NCI-H2029 treated with DMSO at 0.1 percent for 48 hours (cell line): ENCODE results near the gene MPPED2.

Experiments used
- DNase-seq: peaks from one replicate; lab custom pipeline; 2025; lab: John Stamatoyannopoulos, UW

The MPPED2 gene

DNA sequence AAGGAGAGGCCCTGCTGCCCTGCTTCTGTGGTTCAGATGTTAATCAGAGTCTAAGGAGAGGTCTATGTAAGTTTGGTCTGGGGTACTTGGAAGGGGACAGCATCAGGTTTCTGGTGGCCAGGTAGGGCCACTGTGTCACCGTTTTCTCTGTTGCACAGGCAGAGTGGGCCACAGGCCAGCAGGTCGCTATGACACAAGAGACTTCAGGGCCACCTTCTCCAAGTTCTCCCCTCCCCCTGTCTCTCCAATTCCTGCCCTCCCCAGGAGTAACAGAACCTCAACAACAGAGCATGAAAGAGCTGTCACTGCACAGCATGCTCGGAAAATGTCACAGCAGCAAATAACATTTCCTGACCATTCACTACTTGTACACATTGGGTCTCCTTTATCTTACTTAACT lies 58.6 kb downstream of the MPPED2 start:
- DNase-seq, result no peak

DNA sequence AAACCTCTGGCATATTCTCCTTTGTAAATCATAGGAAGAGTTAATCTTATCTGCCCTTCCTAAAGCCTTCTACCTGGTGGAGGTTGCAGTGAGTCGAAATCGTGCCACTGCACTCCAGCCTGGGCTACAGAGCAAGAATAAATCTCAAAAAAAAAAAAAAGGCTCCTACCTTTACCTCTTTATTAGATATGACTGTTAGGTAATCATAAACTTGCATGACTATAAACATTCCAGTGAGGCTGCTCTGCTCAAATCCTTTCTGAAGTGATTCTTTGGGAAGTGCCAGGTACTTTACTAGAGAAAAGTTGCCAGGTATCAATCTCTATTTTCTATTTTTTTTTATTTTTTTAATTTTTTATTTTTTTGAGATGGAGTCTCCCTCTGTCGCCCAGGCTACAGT lies 59.6 kb downstream of the MPPED2 start:
- no peak for DNase-seq

DNA sequence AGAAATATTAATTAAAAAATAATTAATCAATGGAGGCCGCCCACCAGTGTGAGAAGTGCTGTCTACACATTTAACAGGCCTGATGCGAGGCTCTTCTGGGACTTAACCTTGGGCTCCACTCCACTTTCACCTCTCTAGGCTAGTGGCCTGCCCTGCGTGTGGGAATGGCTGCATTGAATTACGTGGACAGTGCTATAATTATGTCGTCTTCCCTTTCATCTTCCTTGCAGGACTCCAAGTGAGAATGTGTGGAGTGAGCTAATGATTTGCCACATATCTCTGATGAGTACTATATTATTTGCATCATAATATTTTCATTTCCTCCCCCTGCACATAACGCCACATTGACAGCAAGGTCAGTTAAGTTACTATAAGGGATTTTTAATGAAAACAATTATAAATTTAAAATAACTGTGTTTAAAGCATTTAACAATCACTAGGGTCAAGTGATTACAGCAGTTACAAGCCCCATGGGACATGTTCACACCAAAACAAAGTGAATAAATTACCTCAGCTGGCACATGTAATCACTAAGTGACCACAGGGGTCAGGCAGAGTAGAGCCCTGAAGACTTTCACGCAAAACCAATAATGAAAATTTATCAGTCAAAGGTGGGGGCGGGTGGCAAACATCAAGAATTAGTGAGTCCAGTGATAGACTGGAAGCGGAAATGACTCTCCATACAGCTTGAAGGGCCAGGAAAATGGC lies 63.5 kb downstream of the MPPED2 start:
- DNase-seq, result no peak

- DNase-seq, result no peak
Observed at GRCh38 chr11:30521297-30522071, 64.7 kb downstream of the MPPED2 start.

DNA sequence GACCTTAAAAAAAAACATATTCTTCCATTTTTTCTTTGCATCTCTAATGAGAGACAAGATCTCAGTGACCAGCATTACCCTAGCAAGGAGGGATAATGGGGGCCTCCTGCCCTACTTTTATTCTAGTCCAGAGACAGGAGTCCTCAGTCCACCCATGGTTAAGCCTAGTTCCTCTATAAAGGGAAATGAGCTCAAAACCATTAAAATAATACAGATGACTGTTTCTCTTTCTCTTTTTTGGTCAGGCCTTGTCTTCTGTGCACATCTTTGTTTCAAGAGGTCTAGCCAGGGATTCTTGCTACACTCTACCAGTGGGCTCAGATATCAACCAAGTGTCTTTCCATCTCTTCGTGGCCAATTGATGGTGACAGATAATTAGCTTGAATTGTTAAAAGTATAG lies 73.1 kb downstream of the MPPED2 start:
- no peak for DNase-seq

DNA sequence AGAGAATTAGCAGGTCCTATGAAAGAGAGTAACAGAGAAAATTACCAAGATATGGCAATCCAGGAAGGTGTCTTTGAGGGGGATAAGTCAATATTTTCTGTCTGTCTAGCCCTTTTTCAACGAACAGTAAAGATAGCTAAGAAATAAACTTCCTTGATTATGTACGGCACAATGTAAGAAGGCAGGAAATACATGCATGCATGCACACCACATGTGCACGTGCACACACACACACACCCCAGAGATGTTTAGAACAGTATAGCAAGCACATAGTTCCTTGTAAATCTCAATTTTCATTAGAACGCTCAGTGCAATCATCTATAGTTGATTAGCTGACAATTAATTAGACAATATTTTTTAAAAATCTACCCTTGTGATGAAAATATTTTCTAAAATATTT lies 74.7 kb downstream of the MPPED2 start:
- DNase-seq, result no peak

GRCh38 chr11:30510750-30511149 lies 75.4 kb downstream of the MPPED2 start:
- DNase-seq, result no peak

DNA sequence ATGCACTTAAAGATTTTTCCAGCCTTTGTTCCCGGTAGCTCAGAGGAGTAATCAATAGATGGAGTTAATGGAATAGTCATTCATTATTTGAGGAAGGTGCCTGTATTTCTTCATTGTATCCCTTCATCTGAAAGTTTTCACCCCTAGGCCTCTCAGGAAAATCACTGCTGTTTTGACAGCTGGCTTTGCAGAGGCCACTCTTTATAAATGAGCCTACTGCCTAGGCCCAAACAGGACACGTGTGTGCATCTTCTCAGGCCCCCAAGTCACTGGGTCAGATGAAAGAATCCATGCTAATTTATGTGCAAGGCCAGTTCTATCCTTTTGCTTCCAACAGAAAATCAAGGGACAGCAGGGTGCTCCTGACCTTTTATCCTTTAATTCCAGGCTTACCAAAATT lies 76.8 kb downstream of the MPPED2 start:
- no peak for DNase-seq

- no peak for DNase-seq
Observed at GRCh38 chr11:30508594-30508993, 77.6 kb downstream of the MPPED2 start.

DNA sequence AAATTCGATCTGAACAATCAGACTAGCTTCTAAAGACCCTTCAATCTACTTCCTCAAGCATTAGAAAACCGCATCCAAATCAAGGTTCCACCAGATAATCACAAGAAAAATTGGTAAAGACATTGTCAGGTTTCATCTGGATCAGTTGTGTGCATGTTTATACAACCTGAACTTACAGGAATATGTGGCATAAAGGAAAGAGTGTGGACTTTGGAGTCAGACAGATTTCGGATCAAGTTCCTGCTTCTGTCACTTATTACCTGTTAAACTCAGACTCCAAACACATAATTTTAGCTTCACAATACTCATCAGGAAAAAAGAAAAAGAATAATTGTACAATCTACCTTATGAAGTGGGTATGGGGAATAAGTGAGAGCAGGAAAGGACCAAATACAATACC lies 80.5 kb downstream of the MPPED2 start:
- no peak for DNase-seq

GRCh38 chr11:30504468-30504867 lies 81.7 kb downstream of the MPPED2 start:
- no peak for DNase-seq

DNA sequence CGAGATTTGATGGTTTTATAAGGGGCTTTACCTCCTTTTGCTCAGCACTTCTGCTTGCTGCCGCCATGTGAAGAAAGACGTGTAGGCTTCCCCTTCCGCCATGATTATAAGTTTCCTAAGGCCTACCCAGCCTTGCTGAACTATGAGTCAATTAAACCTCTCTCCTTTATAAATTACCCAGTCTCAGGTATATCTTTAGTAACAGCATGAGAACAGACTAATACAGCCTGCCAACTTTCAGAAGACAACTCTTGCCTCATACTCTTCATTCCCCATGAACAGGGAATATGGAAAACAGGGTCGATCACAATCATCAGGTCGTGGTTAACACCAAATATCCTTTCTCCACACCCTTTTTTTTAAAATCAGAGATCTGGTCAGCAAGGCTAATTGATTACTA lies 83.0 kb downstream of the MPPED2 start:
- DNase-seq, result no peak

- no peak for DNase-seq
Observed at GRCh38 chr11:30502305-30502704, 83.8 kb downstream of the MPPED2 start.

DNA sequence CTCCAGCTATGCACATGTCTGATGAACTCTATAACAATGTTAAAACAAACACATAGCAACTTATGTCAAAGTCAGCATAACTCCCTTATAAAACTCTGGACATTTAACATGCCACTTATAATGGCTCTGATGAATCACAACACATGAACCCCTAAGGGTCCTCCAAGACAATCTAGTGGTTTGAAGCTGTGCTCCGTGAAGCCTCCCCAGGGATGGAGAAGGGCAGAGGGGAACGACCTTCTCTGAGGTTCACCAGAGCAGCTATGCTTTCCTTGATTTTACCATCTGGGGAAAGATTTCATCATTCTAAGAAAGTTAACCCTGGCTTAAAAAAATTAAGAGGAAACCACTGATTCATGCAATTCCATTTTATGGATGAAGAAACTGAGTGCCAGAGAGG lies 84.4 kb downstream of the MPPED2 start:
- no peak for DNase-seq

- no peak for DNase-seq
Observed at GRCh38 chr11:30499940-30500339, 86.2 kb downstream of the MPPED2 start.

GRCh38 chr11:30497600-30497999 lies 88.6 kb downstream of the MPPED2 start:
- DNase-seq, result no peak

GRCh38 chr11:30496935-30497334 lies 89.2 kb downstream of the MPPED2 start:
- no peak for DNase-seq

- no peak for DNase-seq
Observed at GRCh38 chr11:30495437-30495836, 90.7 kb downstream of the MPPED2 start.

DNA sequence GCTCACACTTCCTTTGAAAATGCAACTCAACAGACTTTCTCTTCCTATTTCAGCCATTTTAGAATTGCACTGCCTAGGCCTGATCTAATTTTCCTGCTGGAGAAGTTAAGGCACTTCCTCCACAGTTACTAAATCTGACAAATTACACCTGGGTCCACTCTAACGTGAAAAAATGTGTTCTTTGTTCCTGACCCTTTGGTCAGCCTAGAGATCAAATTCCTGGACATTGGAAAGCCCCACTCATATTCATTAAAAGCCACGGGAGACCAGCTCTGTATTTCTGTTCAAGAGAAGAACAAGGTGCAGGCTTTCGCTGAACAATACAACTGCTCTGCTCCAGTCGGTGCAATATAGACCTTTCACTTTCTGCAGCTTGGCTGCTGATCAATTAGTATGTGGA lies 96.6 kb downstream of the MPPED2 start:
- no peak for DNase-seq

- no peak for DNase-seq
Observed at GRCh38 chr11:30489076-30489475, 97.1 kb downstream of the MPPED2 start.

DNA sequence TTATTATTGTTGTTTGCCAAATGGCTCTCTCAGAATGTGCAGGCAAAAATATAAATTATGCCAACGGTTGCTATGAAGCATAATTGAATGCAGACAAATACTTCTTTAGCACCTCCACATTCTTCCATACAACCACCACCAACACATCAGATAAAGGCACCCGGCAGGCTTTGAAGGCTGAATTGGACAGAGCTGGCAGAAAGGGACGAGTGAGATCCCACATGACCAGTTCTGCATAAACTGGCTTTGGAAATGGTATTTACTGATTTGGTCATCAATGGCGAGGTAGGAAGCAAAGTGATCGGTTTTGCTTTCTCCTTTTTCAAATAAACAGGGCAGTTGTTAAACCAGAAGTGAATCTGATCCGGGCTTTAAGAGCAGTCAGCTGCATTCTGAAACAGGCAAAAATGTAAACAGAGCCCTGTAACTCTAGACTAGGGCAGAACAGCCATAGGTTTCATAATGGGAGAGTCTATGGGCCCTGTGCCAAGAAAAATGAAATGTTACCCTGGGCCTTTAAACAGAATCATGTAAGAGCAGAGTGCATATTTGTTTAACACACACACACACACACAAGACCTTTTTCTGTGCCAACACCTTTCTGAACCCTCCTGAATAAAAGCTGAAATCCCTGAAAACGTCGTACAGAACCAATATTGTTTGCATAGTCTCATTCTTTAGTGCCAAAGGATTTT lies 97.7 kb downstream of the MPPED2 start:
- peak; percentile 95 for DNase-seq

DNA sequence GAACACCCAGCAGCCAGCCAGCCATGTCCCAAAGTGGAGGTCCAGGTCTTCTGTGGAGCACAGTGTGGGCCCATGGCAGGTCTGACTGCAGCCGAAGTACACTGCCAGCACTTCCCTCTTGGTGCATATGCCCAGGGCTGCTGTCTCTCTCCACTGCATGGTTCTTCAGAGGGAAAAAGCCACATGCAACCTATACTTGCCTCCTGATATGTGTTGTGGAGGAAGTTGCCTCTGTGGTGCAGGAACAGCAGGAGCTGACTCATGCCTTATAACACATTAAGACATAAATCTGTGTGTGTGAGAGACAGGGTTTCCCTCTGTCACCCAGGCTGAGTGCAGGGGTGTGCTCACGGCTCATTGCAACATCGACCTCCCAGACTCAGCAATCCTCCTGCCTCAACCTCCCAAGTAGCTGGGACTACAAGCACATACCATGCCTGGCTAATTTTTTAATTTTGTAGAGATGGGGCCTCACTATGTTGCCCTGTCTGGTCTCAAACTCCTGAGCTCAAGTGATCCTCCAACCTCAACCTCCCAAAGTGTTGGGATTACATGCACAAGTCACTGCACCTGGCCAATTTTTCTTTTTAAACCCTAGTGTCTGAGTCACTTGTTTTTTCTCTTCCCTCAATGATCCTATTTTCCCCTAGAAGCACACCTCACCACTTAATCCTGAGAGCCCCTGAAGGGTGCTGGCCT lies 98.8 kb downstream of the MPPED2 start:
- DNase-seq, result no peak

- DNase-seq, result no peak
Observed at GRCh38 chr11:30485756-30486155, 100.4 kb downstream of the MPPED2 start.
